Measurements from ENCODE around the gene MEI1.

MEI1 gene

DNA sequence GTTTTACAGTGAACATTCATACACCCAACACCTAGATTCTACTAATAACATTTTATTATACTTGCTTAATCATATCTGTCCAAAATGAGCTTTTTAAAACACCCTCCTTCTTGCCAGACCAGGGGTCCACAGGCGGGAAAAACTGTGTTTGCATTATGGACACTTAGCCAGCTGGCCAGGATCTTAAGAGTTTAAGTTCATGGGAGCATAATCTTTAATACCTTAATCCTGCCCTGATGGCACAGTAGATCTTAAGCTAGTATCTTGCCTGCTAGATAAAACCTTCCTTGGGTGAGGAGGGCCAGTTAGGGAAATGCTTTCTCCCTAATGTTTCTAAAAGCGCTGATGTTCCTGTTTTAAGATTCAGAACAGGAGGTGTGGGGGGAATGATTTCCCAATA, 88.0 kb downstream of the MEI1 start:
- no peak for DNase-seq

DNA sequence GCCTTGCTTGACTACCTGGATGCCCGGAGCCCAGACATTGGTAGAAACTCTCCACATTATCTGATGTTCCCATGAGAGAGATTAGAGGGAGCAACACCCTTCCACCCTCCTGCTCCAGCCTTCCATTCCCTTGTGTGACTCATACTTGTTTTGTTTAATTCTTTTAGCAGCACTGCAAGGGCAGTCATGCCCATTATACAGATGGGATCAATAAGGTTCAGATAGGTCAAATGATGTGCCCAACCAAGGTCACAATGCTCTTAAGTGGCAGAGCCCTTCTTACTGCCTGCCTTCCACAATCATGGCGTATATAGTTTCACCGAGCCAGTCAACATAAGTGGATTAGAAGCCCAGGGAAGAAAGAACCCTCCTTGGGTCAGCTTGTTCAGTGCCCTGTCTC, 94.6 kb downstream of the MEI1 start:
- no peak for DNase-seq

DNA sequence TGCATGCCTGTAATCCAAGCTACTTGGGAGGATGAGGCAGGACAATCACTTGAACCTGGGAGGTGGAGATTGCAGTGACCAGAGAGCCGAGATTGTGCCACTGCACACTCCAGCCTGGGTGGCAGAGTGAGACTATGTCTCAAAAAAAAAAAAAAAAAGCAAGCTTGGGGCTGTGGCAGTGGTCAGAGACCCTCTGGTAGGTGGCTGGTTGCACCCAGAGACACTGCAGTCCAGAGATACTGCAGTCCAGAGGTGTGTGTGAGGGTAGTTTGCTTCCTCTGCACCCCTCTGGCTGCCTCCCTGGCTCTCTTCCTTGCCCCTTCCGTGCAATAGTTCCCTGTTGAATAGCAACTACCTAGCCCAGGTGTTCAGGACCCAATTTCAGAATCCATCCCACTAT, 99.4 kb downstream of the MEI1 start:
- DNase-seq = no peak

DNA sequence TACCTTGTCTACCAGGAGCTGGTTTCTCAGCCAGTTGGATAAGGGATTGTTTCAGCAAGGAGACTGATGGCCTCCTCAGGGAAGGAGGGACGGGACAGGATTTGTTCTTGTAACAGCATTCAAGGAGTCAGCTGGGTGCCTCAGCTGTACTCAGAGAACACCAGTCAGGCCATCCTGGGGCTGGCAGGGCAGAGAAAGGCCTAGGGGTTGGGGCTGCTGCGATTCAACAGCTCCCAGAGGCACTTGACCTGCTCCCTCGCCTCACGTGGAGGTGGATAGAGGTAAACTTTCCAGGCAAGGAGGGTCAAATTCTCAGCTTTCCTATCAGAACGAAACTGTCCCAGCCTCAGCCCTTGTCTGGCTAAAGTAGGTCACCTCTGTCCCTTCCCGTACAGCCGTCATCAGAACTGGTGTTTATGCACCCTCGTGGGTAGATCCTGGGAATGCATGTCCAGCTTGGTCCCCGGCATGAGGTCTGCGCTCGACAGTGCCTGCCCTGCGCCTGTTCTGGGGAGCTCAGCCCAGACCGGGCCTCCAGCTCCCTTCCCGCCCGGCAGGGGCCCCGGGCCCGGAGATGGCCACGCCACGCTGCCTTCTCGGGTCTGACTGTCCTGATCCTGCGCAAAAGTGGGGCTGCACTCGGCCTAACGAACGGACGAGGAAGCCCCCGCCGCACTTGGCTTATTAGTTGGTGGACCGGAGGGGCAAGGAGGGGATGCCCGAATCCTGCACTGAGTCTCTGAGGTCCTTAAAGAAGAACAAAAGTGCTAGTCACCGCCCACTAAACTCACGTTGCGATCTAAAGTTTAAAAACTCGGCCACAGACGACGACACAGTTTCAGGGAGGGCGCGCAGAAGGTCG, 100.4 kb downstream of the MEI1 start:
- DNase-seq = no peak

DNA sequence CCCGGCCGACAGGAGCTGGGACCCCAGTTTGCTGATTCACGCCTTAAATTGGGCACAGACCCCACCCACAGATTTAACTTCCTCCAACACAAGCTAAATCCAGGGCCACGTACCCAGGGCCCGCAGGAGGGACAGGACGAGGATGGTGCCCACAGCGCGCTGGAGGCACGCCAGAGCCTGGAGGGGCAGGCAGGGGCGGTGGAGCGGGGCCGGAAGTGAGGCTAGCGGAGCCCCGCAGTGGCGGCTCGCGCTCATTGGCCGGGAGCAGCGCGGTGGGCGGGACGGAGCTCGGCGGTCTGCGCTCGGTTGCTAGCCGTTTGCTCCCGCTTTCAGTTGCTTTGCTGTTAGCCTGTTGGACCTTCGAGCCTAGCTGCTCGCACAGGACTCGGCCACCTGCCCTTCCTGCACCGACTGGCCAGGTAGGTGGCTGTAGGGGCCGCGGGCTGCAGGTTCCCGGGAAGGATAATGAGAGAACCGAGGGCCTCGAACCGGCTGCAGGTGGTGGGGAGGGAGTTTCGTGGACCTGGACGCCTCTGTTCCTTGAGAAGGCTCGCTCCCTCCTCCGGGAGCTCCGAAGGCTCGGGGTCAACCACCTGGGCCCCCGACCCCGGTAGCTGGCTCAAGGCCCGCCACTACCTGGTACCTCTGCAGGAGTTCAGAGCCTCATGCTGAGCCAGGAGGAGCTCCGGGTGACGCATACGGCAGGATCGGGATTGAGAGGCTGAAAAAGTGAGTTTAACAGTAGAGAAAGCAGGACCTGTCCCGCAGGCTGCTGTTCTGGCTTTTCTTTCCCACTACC, 101.2 kb downstream of the MEI1 start, which contains the start of gene CCDC134:
Gene CCDC134, plus strand, starts transcription at position 332 of the 799 bp plus-strand sequence. CDS start 8,212 bp downstream, outside the sequence.
- DNase-seq = peak; percentile 86

DNA sequence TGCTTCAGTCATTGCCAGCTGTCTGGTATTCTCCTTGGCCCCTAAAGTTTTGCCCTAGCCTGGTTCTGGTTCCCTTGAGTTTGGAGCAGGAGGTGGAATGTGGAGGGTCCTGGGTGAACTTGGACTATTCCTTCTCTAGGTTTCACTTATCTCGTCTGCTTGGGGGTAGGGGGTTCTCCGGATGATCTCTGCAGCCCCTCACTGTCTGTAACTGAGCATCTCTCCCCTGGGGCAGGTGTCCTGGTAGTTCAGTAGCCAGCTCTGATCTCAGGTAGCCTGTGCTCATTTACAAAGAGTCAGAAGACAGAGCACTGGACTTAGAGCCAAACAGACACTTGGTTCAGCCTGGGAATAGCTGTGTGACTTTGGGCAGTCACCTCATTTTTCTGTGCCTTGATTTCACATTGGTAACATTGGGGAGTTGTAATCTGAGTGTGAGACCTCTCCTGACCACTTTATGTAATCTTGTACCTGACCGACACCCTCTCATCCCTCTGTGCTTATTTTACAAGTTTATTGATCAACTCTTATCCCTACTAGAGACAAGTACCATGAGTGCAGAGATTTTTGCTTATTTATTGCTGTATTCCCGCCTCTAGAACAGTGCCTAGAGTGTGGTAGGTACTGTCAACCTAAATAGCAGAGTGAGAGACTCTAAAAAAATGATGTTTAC, 102.0 kb downstream of the MEI1 start:
- no peak for DNase-seq

DNA sequence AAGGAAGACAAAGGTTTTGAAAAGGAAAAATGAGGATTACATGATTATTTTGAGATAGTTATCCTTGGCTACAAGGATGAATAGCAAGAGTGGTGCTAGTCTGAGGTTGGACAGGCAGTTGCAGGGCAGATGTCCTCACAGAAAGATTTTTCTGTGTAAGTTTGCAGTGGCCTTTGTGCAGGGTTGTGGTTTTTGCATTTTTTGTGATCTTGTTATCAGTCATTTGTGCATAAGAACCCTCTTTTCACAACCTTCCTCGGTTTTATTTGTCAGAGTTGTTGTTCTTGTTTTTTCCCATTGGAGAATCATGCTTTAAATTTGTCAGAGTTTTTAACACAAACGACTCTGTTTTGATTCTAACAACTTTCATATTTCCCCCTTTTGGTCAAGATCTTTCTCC, 102.6 kb downstream of the MEI1 start:
- no peak for DNase-seq

DNA sequence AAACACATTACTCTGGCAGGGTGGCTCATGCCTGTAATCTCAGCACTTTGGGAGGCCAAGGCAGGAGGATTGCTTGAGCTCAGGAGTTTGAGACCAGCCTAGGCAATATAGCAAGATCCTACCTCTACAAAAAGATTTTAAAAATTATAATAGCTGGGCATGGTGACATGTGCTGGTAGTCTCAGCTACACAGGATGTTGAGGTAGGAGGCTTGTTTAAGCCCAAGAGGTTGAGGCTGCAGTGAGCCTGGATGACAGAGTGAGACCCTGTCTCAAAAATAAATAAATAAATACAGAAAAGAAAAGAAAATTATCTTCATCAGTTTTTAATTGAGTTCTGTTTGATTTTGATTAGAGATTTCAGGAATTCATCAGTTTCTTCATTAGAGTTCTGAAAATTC, 106.3 kb downstream of the MEI1 start:
- DNase-seq = no peak

DNA sequence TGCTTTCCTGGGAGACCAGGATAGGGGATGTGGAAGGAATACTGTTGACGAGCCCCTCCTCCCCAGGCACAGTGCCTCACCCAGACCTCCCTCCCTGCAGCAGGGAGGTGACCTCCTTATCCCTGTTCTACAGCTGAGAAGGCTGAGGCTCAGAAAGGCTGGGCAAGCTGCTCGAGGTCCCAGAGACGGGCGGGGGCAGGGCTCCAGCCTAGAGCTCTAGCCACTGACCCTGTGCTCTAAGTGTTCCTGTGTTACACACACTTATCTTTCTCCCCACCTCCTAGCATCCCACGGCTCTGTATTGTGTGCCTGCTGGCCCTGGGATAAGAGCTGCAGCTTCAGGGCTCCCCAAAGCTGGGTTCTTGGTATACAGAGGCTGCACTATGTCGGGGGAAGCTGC, 109.1 kb downstream of the MEI1 start:
- DNase-seq = no peak

DNA sequence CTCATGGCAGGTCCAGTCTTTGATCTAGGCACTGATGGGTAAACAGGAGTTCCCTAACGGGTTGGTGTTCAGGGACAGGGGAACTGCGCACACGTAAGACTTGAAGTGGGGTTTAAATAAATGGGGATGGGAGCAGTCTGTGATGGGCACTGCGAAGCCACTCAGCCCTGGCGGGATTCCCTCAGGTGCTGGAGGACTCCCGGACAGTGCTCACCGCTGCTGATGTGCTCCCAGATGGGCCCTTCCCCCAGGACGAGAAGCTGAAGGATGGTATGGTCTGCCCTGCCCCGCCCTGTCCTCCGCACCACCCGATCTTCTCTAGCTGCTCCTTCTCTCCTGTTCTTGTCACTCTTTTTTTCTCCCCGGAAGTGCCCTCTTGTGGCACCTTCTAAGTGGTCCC, 110.7 kb downstream of the MEI1 start:
- no peak for DNase-seq

DNA sequence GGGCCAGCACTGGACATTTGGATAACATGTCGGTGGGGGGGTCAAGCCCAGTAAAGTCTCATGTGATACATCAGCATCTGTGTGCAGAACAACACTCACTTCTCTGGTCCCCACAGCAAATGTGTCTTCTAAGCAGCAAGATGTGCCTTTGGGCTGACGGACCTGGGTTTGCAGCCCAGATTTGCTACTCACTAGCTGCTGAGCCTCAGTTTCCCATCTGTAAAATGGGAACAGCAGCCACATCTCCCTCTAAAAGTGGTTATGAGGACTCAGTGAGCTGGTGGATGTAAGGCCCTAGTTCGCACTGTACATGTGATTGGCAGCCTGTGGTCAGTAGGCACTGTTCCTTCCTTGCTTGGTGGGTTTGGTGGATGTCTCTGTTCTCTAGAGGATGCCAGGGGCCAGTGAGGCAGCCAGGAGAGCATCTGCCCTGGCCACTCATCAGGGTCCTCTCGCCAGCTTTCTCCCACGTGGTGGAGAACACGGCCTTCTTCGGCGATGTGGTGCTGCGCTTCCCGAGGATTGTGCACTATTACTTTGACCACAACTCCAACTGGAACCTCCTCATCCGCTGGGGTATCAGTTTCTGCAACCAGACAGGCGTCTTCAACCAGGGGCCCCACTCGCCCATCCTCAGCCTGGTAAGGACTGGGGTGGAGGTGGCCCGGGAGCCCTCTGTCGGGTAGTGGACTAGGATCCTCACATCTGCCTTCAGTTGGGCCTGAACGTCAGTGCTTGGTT, 113.7 kb downstream of the MEI1 start:
- DNase-seq = no peak

DNA sequence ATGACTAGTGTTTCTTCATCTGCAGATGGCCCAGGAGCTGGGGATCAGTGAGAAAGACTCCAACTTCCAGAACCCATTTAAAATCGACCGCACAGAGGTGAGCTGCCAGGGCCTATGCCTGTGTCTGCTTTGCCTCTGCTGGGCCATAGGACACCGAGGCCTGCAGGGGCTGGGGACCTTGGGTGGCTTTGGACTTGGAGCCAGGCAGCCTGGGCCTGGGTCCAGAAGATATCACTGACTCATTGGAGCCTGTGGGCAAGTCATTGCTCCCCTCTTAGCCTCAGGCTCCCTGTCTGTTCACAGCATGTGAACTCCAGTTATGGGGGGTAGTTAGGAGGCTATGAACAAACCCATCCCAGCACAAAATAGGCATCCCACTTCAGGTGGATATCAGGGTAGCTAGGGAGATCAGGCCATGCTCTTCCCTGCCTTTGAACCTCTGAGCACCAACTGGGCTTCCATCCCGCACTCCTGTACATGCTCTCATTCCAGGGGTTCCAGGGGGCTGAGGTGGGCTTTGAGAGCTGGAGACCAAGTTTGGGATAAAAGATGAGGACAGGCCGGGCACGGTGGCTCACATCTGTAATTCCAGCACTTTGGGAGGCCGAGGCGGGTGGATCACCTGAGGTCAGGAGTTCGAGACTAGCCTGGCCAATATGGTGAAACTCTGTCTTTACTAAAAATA, 114.6 kb downstream of the MEI1 start:
- no peak for DNase-seq

DNA sequence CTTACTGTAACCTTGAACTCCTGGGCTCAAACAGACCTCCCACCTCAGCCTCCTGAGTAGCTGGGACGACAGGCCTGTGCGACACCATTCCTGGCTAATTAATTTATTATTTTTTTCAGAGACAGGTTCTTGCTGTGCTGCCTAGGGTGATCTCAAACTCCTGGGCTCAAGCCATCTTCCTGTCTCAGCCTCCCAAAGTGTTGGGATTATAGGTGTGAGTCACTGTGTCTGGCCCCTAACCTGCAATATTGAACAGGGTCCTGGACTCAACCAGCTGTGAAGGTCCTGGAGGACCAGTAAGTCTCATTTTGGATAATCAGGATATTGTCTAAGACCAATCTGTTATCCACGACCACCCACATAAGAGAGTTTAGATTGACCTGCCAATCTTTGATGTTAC, 116.4 kb downstream of the MEI1 start:
- DNase-seq = no peak

DNA sequence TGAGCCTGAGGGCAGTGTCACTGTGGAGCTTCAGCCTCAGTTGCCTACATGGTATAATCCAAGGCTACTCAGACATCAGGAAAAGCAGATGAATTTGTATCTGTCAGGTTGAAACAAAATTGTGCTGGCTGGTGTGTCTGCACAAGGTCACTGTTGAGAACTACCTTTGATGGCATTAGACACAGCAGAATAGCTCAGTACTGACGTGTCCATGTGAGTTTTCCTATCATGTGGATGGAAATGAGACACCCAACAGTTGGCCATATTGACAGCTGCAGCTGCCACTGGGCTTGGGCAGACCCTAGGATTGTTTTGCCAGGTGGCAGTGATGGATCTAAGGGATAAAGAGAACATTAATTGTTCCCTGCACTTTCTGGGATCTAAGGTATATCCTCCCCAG, 116.9 kb downstream of the MEI1 start:
- DNase-seq = no peak

DNA sequence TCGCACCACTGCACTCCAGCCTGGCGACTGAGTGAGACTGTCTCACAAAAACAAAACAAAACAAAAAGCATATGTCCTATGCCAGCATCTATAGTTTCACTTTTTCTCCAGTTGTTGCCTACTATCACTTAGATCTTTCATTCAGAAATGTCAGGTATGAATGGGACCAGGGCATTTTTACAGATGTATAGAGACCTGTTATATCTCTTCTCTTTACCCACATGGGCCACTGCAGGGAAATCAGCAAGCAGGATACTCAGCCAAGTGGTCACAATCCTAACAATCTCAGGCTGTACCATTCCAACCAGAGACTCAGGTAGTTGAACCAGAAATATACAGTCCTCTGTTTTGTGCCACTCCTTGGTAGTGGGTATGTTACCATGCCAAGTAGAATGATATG, 117.6 kb downstream of the MEI1 start:
- no peak for DNase-seq

DNA sequence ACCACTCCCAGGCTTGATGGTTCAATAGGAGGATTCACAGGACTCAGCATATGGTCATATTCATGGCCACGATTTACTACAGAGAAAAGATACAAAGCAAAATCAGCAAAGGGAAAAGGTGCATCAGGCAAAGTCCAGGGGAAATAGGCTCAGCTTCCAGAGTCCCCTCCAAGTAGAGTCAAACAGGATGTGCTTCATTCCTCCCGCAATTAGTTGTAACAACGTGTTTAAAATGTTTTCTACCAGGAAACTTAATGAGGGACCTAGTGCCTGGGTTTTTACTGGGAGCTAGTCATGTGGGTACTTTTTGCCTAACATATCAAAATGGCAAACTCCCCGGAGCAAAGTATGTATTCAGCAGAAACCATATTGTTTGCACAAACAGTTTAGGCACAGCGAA, 118.7 kb downstream of the MEI1 start:
- no peak for DNase-seq

DNA sequence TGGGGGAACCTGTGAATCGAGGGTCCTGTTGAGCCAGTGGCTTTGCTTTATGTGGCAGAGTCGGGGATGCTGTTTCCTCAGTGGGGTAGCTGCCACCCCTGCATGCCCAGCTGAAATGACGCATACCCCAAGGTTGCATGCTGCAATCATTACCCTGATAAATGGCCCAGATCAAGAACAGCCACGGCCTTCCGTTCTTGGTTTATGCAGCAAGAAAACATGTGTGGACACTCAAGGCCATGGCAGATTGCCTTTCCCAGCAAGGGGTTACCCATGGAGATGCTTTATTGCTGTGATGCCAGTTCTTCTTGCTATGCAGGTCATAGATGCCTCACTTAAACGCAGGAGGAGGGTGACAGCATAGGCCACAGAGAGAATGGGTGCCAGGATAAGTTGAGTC, 119.3 kb downstream of the MEI1 start:
- no peak for DNase-seq

DNA sequence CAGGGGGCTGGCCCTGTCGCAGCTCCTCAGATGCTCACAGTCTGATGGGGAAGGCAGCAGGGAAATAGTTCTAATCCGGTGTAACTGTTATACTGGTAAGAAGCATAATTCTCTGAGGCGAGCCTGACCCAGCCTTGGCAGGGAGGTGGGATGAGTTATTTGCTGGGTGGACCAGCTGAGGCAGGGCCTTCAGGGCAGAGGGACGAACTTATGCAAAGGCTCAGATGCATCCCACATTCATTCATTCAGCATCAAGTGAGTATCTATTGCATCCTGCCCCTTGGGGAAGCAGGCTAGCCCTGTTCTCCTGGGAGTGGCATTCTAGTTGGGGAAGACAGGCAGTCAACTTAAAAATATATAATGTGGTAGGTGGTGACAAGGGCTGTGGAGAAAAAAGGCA, 120.0 kb downstream of the MEI1 start:
- DNase-seq = no peak

DNA sequence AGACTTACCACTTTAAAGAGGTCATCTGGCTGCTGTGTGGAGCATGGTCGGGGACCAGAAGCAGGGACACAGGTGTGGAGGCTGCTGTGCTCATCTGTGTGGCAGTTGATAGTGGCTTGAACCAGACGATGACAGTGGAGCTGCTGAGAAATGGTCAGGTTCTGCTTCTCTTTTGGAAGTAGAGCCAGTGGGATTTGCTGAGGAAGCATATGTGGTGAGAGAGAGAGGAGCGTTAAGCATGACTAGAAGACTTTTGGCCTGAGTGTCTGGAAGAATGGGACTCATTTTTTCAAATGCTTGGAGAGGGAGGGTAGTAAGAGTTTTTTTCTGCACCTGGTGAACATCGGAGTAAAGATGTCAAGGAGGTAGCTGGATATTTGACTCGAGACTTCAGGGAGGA, 121.1 kb downstream of the MEI1 start:
- no peak for DNase-seq

DNA sequence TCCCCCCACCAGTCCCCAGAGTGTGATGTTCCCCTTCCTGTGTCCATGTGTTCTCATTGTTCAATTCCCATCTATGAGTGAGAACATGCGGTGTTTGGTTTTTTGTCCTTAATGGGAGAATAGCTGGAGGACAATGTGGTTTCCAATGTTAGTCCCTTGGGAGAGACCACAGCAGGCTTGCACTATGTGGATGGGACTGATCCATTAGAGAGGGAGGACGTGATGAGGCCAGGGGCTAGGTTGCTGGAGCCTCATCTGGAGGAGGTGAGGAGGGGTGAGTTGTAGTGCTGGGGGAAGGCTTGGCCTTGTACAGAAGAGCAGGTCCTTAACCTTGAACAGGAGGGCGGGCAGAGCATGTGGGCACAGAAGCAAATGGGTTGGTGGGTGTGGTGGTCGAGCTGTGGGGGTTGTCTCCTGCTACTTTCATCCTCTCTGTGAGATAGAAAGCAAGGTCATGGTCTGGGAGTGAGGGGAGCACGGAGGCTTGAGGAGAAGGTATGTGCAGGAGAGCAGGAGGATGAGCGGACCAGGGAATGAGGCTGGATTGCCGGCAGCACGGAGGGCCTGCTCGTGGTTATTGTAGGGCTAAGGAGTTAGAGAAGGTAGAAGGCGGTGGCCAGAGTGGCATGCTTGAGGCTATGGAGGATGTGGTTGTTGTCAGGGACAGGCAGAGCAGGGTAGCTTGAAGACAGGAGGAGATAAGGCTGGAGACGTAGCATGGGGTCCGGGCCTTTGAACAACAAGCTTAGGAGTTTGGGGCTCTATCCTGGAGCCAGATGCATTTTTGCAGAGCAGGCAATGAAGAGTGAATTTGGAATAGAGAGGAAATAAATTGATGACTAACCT, 122.4 kb downstream of the MEI1 start:
- DNase-seq = no peak

DNA sequence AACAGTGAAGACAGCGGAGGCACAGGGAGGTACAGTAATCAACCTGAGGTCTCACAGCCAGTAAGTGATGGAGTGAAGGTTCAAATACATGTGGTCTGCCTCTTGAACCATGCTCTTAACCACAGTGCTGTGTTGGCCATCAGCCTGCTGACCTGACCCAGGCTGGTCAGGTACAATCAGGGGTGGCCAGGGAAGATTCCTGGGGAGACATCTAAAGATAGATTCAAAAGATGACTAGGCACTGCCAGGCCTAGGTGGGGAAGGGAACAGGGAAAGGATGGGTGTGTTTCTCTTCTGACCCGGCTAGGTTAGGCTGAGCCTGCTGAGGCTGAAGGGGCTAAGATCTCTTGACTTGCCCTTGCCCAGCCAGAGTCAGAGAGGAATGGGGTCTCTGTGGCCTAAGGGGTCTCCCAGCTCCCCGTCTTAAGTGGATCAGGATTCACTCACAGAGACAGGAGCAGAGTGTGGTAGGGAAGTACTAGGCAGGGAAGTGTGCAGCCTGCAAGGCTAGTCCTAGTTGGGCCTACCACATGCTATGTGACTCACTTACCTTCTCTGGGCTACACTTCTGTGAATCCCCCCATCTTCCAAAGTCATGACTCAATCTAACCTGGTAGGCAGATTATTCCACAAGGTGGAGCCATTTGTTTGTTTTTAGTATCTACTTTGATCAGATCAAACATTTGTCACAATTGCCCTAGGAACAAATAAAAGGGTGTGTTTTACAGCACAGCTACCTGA, 123.2 kb downstream of the MEI1 start:
- peak; percentile 21 for DNase-seq
